ENCODE measurements around the gene PDK4.

DNA sequence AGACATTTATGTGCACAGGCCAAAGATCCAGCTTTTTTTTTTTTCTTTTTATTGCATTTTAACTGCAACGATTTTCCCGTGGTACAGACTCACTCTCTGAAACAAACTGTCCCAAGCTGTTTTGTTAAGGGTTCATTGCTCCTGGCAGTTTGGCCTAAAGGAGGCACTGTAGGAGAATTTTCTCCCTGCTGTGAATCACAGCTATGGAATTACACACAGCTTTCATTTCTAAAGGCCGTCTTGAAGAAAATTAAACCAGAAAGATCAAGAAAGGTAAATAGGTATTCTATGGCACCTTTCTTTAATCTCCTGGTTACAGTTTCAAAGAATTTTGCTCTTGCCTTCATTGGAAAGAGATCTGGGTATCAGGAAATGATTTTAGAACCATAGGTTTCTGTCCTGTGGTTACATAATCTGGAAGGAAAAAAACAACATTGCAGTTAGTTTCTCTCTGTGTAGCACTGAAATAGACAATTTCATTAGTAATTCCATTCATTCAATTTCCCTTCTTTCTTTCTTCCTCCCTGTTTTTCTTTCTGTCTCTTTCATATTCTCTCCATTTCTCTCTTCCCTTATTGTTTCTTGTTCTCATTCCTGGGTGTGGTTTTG is 51.2 kb downstream of the PDK4 start:
- TF ChIP-seq CTCF (IDR thresholded peaks at IDR 0.05; ENCODE audit: borderline replicate concordance, extremely low read depth, low read length, poor library complexity, severe bottlenecking) (peak; percentile 37), EZH2 (IDR thresholded peaks at IDR 0.05; ENCODE audit: borderline replicate concordance, low read depth, low read length, severe bottlenecking) (no peak)
